DOHH2 (cell line): ENCODE measurements around the gene RILPL2.

Experiments
- EZH2phosphoT487 ChIP-seq: fragments of 200-600 bp; sonication (generic); IDR thresholded peaks from 2 replicates; pipeline ENCODE4 v1.6.1; 2017; ENCODE audit warnings: borderline replicate concordance, mild to moderate bottlenecking, antibody characterized with exemption, low read length, moderate library complexity, mixed read lengths
- TF ChIP-seq, protein P1 (sequence below): fragments of 200-600 bp; sonication (generic); IDR thresholded peaks from one replicate; pipeline ENCODE4 v1.5.1; 2014; ENCODE audit warnings: antibody characterized with exemption, mild to moderate bottlenecking, low read depth, low read length; ENCODE audit not compliant: poor library complexity, severe bottlenecking

- TF ChIP-seq, protein P1, sequence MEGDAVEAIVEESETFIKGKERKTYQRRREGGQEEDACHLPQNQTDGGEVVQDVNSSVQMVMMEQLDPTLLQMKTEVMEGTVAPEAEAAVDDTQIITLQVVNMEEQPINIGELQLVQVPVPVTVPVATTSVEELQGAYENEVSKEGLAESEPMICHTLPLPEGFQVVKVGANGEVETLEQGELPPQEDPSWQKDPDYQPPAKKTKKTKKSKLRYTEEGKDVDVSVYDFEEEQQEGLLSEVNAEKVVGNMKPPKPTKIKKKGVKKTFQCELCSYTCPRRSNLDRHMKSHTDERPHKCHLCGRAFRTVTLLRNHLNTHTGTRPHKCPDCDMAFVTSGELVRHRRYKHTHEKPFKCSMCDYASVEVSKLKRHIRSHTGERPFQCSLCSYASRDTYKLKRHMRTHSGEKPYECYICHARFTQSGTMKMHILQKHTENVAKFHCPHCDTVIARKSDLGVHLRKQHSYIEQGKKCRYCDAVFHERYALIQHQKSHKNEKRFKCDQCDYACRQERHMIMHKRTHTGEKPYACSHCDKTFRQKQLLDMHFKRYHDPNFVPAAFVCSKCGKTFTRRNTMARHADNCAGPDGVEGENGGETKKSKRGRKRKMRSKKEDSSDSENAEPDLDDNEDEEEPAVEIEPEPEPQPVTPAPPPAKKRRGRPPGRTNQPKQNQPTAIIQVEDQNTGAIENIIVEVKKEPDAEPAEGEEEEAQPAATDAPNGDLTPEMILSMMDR, result no peak
- no peak for TF ChIP-seq EZH2phosphoT487
Observed at GRCh38 chr12:123384994-123385376, 51.5 kb downstream of the RILPL2 start.
